Naive B cell (primary cell): Measurements from ENCODE around the gene PIK3C3. TPM values are rescaled to one million over a fixed set of nuclear protein-coding genes. Genes with fewer than 3 reads are reported as not detected.
A peak's percentile ranks its signal among the peaks of the same experiment; 100 is the strongest.
"Not testable (repeated sequence)": the region's sequence is repeated elsewhere in the genome, so short reads cannot be mapped to it uniquely, and the experiment has no call there.

ENCODE experiments used
- ATAC-seq, 2 donors: fragments of 150-1000 bp; cut with Tn5 transposase; 2 replicates each; pipeline ENCODE4 v1.10.0; 2021; ENCODE audit warnings: low read depth in 2 of 2, mild to moderate bottlenecking in 2 of 2, moderate library complexity in 2 of 2
- DNase-seq: peaks from one replicate; pipeline ENCODE4 v3.0.0; 2022
- H3K27ac Mint-ChIP-seq, 6 donors: one replicate each; pipeline ENCODE4 v1.8.0; 2020 to 2022; ENCODE audit warnings: mild to moderate bottlenecking in 6 of 6, mixed read lengths in 6 of 6, moderate library complexity in 5 of 6, inconsistent platforms in 2 of 6
- H3K27me3 Mint-ChIP-seq, 3 donors: one replicate each; pipeline ENCODE4 v1.8.0; 2021 to 2022; ENCODE audit warnings: mixed read lengths in 3 of 3, mild to moderate bottlenecking in 1 of 3
- H3K36me3 Mint-ChIP-seq, 2 donors: one replicate each; pipeline ENCODE4 v1.8.0; 2020 to 2022; ENCODE audit warnings: mixed read lengths in 2 of 2, inconsistent platforms in 1 of 2, mild to moderate bottlenecking in 1 of 2
- H3K4me1 Mint-ChIP-seq, 3 donors: one replicate each; pipeline ENCODE4 v1.8.0; 2020 to 2022; ENCODE audit warnings: mixed read lengths in 3 of 3, inconsistent platforms in 1 of 3, mild to moderate bottlenecking in 1 of 3, moderate library complexity in 1 of 3
- H3K4me3 Mint-ChIP-seq, 8 donors: one replicate each; pipeline ENCODE4 v1.8.0; 2020 to 2022; ENCODE audit warnings: mild to moderate bottlenecking in 8 of 8, mixed read lengths in 8 of 8, moderate library complexity in 8 of 8, inconsistent platforms in 2 of 8
- H3K9me3 Mint-ChIP-seq, 7 donors: one replicate each; pipeline ENCODE4 v1.8.0; 2020 to 2022; ENCODE audit warnings: mixed read lengths in 7 of 7, mild to moderate bottlenecking in 5 of 7, inconsistent platforms in 2 of 7, moderate library complexity in 1 of 7
- polyA plus RNA-seq, 6 donors: library from polyadenylated mRNA; unstranded; fragments of 300-500 nt; fragmentation: Illumina TruSeq; gene quantifications; one replicate each; pipeline ENCODE4 v1.2.3, GENCODE V29; 2021; ENCODE audit warnings: low read depth in 6 of 6

PIK3C3 gene
- polyA plus RNA-seq, 6 donors from 2014 or later = 22.5 to 39.0 (median 34.2) TPM

GRCh38 chr18:42005782-42006181 lies 50.7 kb downstream of the PIK3C3 start:
- Mint-ChIP-seq H3K27me3 (no peaks in the 10 kb centered on the region), H3K4me1 (no peaks in the 10 kb centered on the region), H3K9me3 (no peaks in the 10 kb centered on the region), H3K27ac (peak overlapping the region in 2 of 6 donors; percentile 12 to 23), H3K36me3 (peaks cover 36 to 52% of the 10 kb centered on the region in 2 donors), H3K4me3 (no peak overlapping the region)
- DNase-seq = no peak
- no peak for ATAC-seq

- DNase-seq, H3K27ac Mint-ChIP-seq, H3K4me3 Mint-ChIP-seq, H3K4me1 Mint-ChIP-seq, H3K9me3 Mint-ChIP-seq, ATAC-seq, H3K27me3 Mint-ChIP-seq: not testable (repeated sequence)
- peaks cover 15 to 36% of the 10 kb centered on the region in 2 donors for H3K36me3 Mint-ChIP-seq
Observed at GRCh38 chr18:42009457-42009856, 54.4 kb downstream of the PIK3C3 start.

- Mint-ChIP-seq H3K4me1 (no peaks in the 10 kb centered on the region), H3K9me3 (no peaks in the 10 kb centered on the region), H3K36me3 (peaks cover 21 to 32% of the 10 kb centered on the region in 2 donors), H3K27ac (peak overlapping the region in 1 of 6 donors; percentile 15), H3K4me3 (no peak overlapping the region), H3K27me3 (no peaks in the 10 kb centered on the region)
- ATAC-seq = no peak
- DNase-seq = no peak
Observed at GRCh38 chr18:42011053-42011452, 56.0 kb downstream of the PIK3C3 start.

- H3K4me1 Mint-ChIP-seq = no peaks in the 10 kb centered on the region
- H3K9me3 Mint-ChIP-seq = no peaks in the 10 kb centered on the region
- no peak overlapping the region for H3K4me3 Mint-ChIP-seq
- no peak for DNase-seq
- H3K36me3 Mint-ChIP-seq = peaks cover 13 to 25% of the 10 kb centered on the region in 2 donors
- H3K27me3 Mint-ChIP-seq = no peaks in the 10 kb centered on the region
- ATAC-seq = no peak
- H3K27ac Mint-ChIP-seq = no peak overlapping the region
Observed at GRCh38 chr18:42018831-42019230, 63.8 kb downstream of the PIK3C3 start.

GRCh38 chr18:42024131-42024530 lies 69.1 kb downstream of the PIK3C3 start:
- Mint-ChIP-seq H3K4me1 (no peaks in the 10 kb centered on the region), H3K36me3 (no peaks in the 10 kb centered on the region), H3K9me3 (no peaks in the 10 kb centered on the region), H3K27me3 (no peaks in the 10 kb centered on the region), H3K27ac (peak overlapping the region in 1 of 6 donors; percentile 61), H3K4me3 (no peak overlapping the region)
- ATAC-seq (no peak), DNase-seq (no peak)

GRCh38 chr18:42025491-42025890 lies 70.5 kb downstream of the PIK3C3 start:
- H3K36me3 Mint-ChIP-seq = peaks cover 5% of the 10 kb centered on the region in 2 donors
- no peaks in the 10 kb centered on the region for H3K9me3 Mint-ChIP-seq
- no peak for DNase-seq
- no peaks in the 10 kb centered on the region for H3K4me1 Mint-ChIP-seq
- H3K4me3 Mint-ChIP-seq = no peak overlapping the region
- peak overlapping the region in 1 of 6 donors; percentile 30 for H3K27ac Mint-ChIP-seq
- ATAC-seq = no peak
- no peaks in the 10 kb centered on the region for H3K27me3 Mint-ChIP-seq

GRCh38 chr18:42025974-42026625 lies 71.1 kb downstream of the PIK3C3 start:
- no peaks in the 10 kb centered on the region for H3K27me3 Mint-ChIP-seq
- H3K36me3 Mint-ChIP-seq = peaks cover 7% of the 10 kb centered on the region in 2 donors
- H3K9me3 Mint-ChIP-seq = no peaks in the 10 kb centered on the region
- peak overlapping the region in 1 of 6 donors; percentile 50 for H3K27ac Mint-ChIP-seq
- H3K4me3 Mint-ChIP-seq = no peak overlapping the region
- no peaks in the 10 kb centered on the region for H3K4me1 Mint-ChIP-seq
- DNase-seq = no peak
- no peak for ATAC-seq

- ATAC-seq (peak in 1 of 2 donors; percentile 40), DNase-seq (no peak)
- H3K27ac Mint-ChIP-seq = no peak overlapping the region
- no peaks in the 10 kb centered on the region for H3K4me1 Mint-ChIP-seq
- H3K9me3 Mint-ChIP-seq = no peaks in the 10 kb centered on the region
- H3K36me3 Mint-ChIP-seq = peaks cover 15 to 18% of the 10 kb centered on the region in 2 donors
- H3K4me3 Mint-ChIP-seq = no peak overlapping the region
- no peaks in the 10 kb centered on the region for H3K27me3 Mint-ChIP-seq
Observed at GRCh38 chr18:42028247-42028832, 73.3 kb downstream of the PIK3C3 start.

- Mint-ChIP-seq H3K27me3 (no peaks in the 10 kb centered on the region), H3K36me3 (peaks cover 15 to 23% of the 10 kb centered on the region in 2 donors), H3K4me1 (no peaks in the 10 kb centered on the region), H3K9me3 (no peaks in the 10 kb centered on the region), H3K4me3 (no peak overlapping the region), H3K27ac (no peak overlapping the region)
- DNase-seq (no peak), ATAC-seq (no peak)
Observed at GRCh38 chr18:42029092-42029491, 74.1 kb downstream of the PIK3C3 start.

- Mint-ChIP-seq H3K27me3 (no peaks in the 10 kb centered on the region), H3K9me3 (no peaks in the 10 kb centered on the region), H3K27ac (peak overlapping the region in 1 of 6 donors; percentile 30), H3K4me3 (no peak overlapping the region), H3K4me1 (no peaks in the 10 kb centered on the region), H3K36me3 (peaks cover 15 to 32% of the 10 kb centered on the region in 2 donors)
- DNase-seq (no peak), ATAC-seq (no peak)
Observed at GRCh38 chr18:42030586-42031182, 75.7 kb downstream of the PIK3C3 start.

- Mint-ChIP-seq H3K27ac (peak overlapping the region in 1 of 6 donors; percentile 86), H3K9me3 (no peaks in the 10 kb centered on the region), H3K4me3 (no peak overlapping the region), H3K36me3 (peaks cover 15 to 43% of the 10 kb centered on the region in 2 donors), H3K4me1 (no peaks in the 10 kb centered on the region), H3K27me3 (no peaks in the 10 kb centered on the region)
- ATAC-seq (no peak), DNase-seq (no peak)
Observed at GRCh38 chr18:42032447-42032846, 77.4 kb downstream of the PIK3C3 start.

- H3K4me3 Mint-ChIP-seq = no peak overlapping the region
- DNase-seq = no peak
- peak overlapping the region in 1 of 6 donors; percentile 12 for H3K27ac Mint-ChIP-seq
- ATAC-seq = no peak
- H3K36me3 Mint-ChIP-seq = peaks cover 15 to 50% of the 10 kb centered on the region in 2 donors
- H3K4me1 Mint-ChIP-seq = no peaks in the 10 kb centered on the region
- H3K9me3 Mint-ChIP-seq = no peaks in the 10 kb centered on the region
- H3K27me3 Mint-ChIP-seq = no peaks in the 10 kb centered on the region
Observed at GRCh38 chr18:42033137-42033810, 78.2 kb downstream of the PIK3C3 start.

GRCh38 chr18:42038936-42039335 lies 83.9 kb downstream of the PIK3C3 start:
- Mint-ChIP-seq H3K4me3 (no peak overlapping the region), H3K27me3 (no peaks in the 10 kb centered on the region), H3K36me3 (peaks cover 12 to 49% of the 10 kb centered on the region in 2 donors), H3K27ac (no peak overlapping the region), H3K4me1 (no peaks in the 10 kb centered on the region), H3K9me3 (no peaks in the 10 kb centered on the region)
- ATAC-seq (no peak), DNase-seq (no peak)

- Mint-ChIP-seq H3K4me3 (no peak overlapping the region), H3K27me3 (no peaks in the 10 kb centered on the region), H3K27ac (no peak overlapping the region), H3K36me3 (peaks cover 12 to 47% of the 10 kb centered on the region in 2 donors), H3K4me1 (no peaks in the 10 kb centered on the region), H3K9me3 (no peaks in the 10 kb centered on the region)
- no peak for ATAC-seq
- no peak for DNase-seq
Observed at GRCh38 chr18:42039396-42039795, 84.4 kb downstream of the PIK3C3 start.
